Epithelial cell of proximal tubule (primary cell): ENCODE data around the gene NID1. TPM values are rescaled to one million over a fixed set of nuclear protein-coding genes. Genes with fewer than 3 reads are reported as not detected.
"Not testable (repeated sequence)": the region's sequence is repeated elsewhere in the genome, so short reads cannot be mapped to it uniquely, and the experiment has no call there.

Source experiments
- DNase-seq: peaks from one replicate; pipeline ENCODE4 v3.0.0-alpha.2; 2011; ENCODE audit warnings: low read depth
- H3K4me3 ChIP-seq: 2 replicates; pipeline ENCODE4 v1.5.1; 2011; ENCODE audit warnings: low read depth, mild to moderate bottlenecking, low read length
- CTCF ChIP-seq: conservative IDR thresholded peaks from 2 replicates; pipeline ENCODE4 v1.5.1; 2012; ENCODE audit warnings: low read depth, mild to moderate bottlenecking, low read length
- total RNA-seq: library from RNA; depleted of rRNA; stranded (reverse); fragments of >200 nt; gene quantifications from 2 replicates; pipeline ENCODE4 v1.2.3, GENCODE V29; 2015

NID1 gene
- total RNA-seq, 1 donor from 2014 or later, result 23.2 TPM

GRCh38 chr1:236100799-236101198 lies 35.9 kb upstream of the NID1 start:
- no peak overlapping the region for H3K4me3 ChIP-seq
- TF ChIP-seq CTCF, result no peak
- DNase-seq, result no peak

- no peak overlapping the region for H3K4me3 ChIP-seq
- no peak for TF ChIP-seq CTCF
- no peak for DNase-seq
Observed at GRCh38 chr1:236099355-236099974, 34.6 kb upstream of the NID1 start.

- no peak for TF ChIP-seq CTCF
- DNase-seq, result no peak
- no peak overlapping the region for H3K4me3 ChIP-seq
Observed at GRCh38 chr1:236098267-236098666, 33.4 kb upstream of the NID1 start.

- H3K4me3 ChIP-seq, result not testable (repeated sequence)
- DNase-seq, result peak; percentile 18
Observed at GRCh38 chr1:236096660-236097482, 32.0 kb upstream of the NID1 start.

GRCh38 chr1:236095705-236096520 lies 31.0 kb upstream of the NID1 start:
- TF ChIP-seq CTCF, result no peak
- DNase-seq, result no peak
- H3K4me3 ChIP-seq, result no peak overlapping the region

- no peak for TF ChIP-seq CTCF
- H3K4me3 ChIP-seq, result no peak overlapping the region
- DNase-seq, result no peak
Observed at GRCh38 chr1:236092899-236093298, 28.0 kb upstream of the NID1 start.

- DNase-seq, result no peak
- no peak for TF ChIP-seq CTCF
- H3K4me3 ChIP-seq, result no peak overlapping the region
Observed at GRCh38 chr1:236091933-236092318, 27.0 kb upstream of the NID1 start.
